Left renal pelvis (tissue), 4 donors: ENCODE measurements around the gene ACAP3. TPM values are rescaled to one million over a fixed set of nuclear protein-coding genes. Genes with fewer than 3 reads are reported as not detected.

Experiments
- DNase-seq, 4 donors: peaks; one replicate each; pipeline ENCODE4 v3.0.0-alpha.2; 2013; ENCODE audit warnings: low read depth in 4 of 4, low spot score in 3 of 4
- polyA plus RNA-seq, 4 donors: library from polyadenylated mRNA; unstranded; fragments of 120-200 nt; gene quantifications; one replicate each; pipeline ENCODE4 v1.2.1, GENCODE V29; 2013; ENCODE audit not compliant: insufficient read length in 4 of 4

ACAP3 gene
- polyA plus RNA-seq, 4 donors: 18.3 to 44.1 (median 34.0) TPM

- DNase-seq: no peak
These were observed 2.2 kb downstream of the ACAP3 start for GRCh38 chr1:1305300-1306069.

GRCh38 chr1:1304331-1305299 lies 3.1 kb downstream of the ACAP3 start:
- peak in 1 of 4 donors; percentile 56 for DNase-seq

GRCh38 chr1:1303736-1304135 lies 4.0 kb downstream of the ACAP3 start:
- DNase-seq: no peak

GRCh38 chr1:1302951-1303509 lies 4.7 kb downstream of the ACAP3 start:
- no peak for DNase-seq

- no peak for DNase-seq
These were observed 5.7 kb downstream of the ACAP3 start for GRCh38 chr1:1302006-1302430.

- DNase-seq: no peak
These were observed 7.4 kb downstream of the ACAP3 start for GRCh38 chr1:1300352-1300739.

GRCh38 chr1:1299686-1300351 lies 7.9 kb downstream of the ACAP3 start:
- no peak for DNase-seq

GRCh38 chr1:1298861-1299685 lies 8.7 kb downstream of the ACAP3 start:
- no peak for DNase-seq

- no peak for DNase-seq
These were observed 9.8 kb downstream of the ACAP3 start for GRCh38 chr1:1297802-1298424.

GRCh38 chr1:1296070-1297061 lies 11.4 kb downstream of the ACAP3 start:
- no peak for DNase-seq

- no peak for DNase-seq
These were observed 12.4 kb downstream of the ACAP3 start for GRCh38 chr1:1295154-1295923.

- DNase-seq: no peak
These were observed 13.4 kb downstream of the ACAP3 start for GRCh38 chr1:1294250-1294890.

- DNase-seq: no peak
These were observed 14.2 kb downstream of the ACAP3 start for GRCh38 chr1:1293263-1294249.

GRCh38 chr1:1292851-1293250 lies 14.9 kb downstream of the ACAP3 start:
- DNase-seq: no peak

- no peak for DNase-seq
These were observed 15.3 kb downstream of the ACAP3 start for GRCh38 chr1:1292442-1292779.
